Stimulated activated CD4-positive, alpha-beta T cell treated with anti-CD3 and anti-CD28 coated beads, Interleukin-4, amount 100 ng/mL, for 4 hours (primary cell): Measurements from ENCODE around the gene TAS2R14.

Experiments
- DNase-seq, 2 experiments: peaks; one replicate each; pipeline ENCODE4 v3.0.0-alpha.2; 2020

The TAS2R14 gene

GRCh38 chr12:10939163-10939562, at the start of gene TAS2R14:
Gene TAS2R14 (minus strand): TSS chr12:10939263. CDS start chr12:10939207, 56 bp downstream.
- DNase-seq: no peak

GRCh38 chr12:10986812-10987211, 47.7 kb upstream of the TAS2R14 start, which contains the start of gene TAS2R50:
Gene TAS2R50 (minus strand): TSS chr12:10986912. CDS start chr12:10986860, 52 bp downstream.
- no peak for DNase-seq

GRCh38 chr12:10982244-10982643, 43.2 kb upstream of the TAS2R14 start:
- peak in 1 of 2 experiments; percentile 3 for DNase-seq

GRCh38 chr12:10974965-10975364, 35.9 kb upstream of the TAS2R14 start:
- no peak for DNase-seq

- DNase-seq: no peak
These were observed 29.8 kb upstream of the TAS2R14 start for GRCh38 chr12:10968765-10969456.

GRCh38 chr12:10967409-10967808, 28.3 kb upstream of the TAS2R14 start:
- no peak for DNase-seq

GRCh38 chr12:10966314-10966713, 27.3 kb upstream of the TAS2R14 start:
- DNase-seq: no peak

GRCh38 chr12:10965476-10965875, 26.4 kb upstream of the TAS2R14 start:
- no peak for DNase-seq

- DNase-seq: no peak
These were observed 21.1 kb upstream of the TAS2R14 start for GRCh38 chr12:10960211-10960610.

- no peak for DNase-seq
These were observed 20.7 kb upstream of the TAS2R14 start for GRCh38 chr12:10959804-10960203.

GRCh38 chr12:10957741-10958140, 18.7 kb upstream of the TAS2R14 start:
- no peak for DNase-seq

- no peak for DNase-seq
These were observed 17.0 kb upstream of the TAS2R14 start for GRCh38 chr12:10956085-10956484.

GRCh38 chr12:10952645-10953044, 13.6 kb upstream of the TAS2R14 start:
- no peak for DNase-seq

GRCh38 chr12:10943167-10943566, 4.1 kb upstream of the TAS2R14 start:
- no peak for DNase-seq

GRCh38 chr12:10941916-10942607, 3.0 kb upstream of the TAS2R14 start:
- no peak for DNase-seq

- DNase-seq: no peak
These were observed 2.3 kb upstream of the TAS2R14 start for GRCh38 chr12:10941369-10941768.

- no peak for DNase-seq
These were observed 1.3 kb upstream of the TAS2R14 start for GRCh38 chr12:10940389-10940788.

GRCh38 chr12:10936506-10936905, 2.6 kb downstream of the TAS2R14 start:
- no peak for DNase-seq

GRCh38 chr12:10928746-10929286, 10.2 kb downstream of the TAS2R14 start, which contains the start of gene PRH2:
Gene PRH2 (plus strand): TSS chr12:10929236. CDS start chr12:10929274, 38 bp downstream.
- DNase-seq: no peak

- no peak for DNase-seq
These were observed 12.8 kb downstream of the TAS2R14 start for GRCh38 chr12:10926269-10926668.

- no peak for DNase-seq
These were observed 19.3 kb downstream of the TAS2R14 start for GRCh38 chr12:10919809-10920208.

GRCh38 chr12:10910380-10910779, 28.7 kb downstream of the TAS2R14 start:
- DNase-seq: no peak

GRCh38 chr12:10909462-10909861, 29.6 kb downstream of the TAS2R14 start, which contains the start of gene TAS2R13:
Gene TAS2R13 (minus strand): TSS chr12:10909562. CDS start chr12:10909298, 264 bp downstream.
- DNase-seq: no peak

- DNase-seq: no peak
These were observed 34.4 kb downstream of the TAS2R14 start for GRCh38 chr12:10904686-10905085.
